Left forelimb (tissue), 1 donor: ENCODE data around the gene KRT5.

Experiments
- DNase-seq: peaks from one replicate; pipeline ENCODE4 v3.0.0-alpha.2; 2018; ENCODE audit warnings: low spot score

The KRT5 gene

DNA sequence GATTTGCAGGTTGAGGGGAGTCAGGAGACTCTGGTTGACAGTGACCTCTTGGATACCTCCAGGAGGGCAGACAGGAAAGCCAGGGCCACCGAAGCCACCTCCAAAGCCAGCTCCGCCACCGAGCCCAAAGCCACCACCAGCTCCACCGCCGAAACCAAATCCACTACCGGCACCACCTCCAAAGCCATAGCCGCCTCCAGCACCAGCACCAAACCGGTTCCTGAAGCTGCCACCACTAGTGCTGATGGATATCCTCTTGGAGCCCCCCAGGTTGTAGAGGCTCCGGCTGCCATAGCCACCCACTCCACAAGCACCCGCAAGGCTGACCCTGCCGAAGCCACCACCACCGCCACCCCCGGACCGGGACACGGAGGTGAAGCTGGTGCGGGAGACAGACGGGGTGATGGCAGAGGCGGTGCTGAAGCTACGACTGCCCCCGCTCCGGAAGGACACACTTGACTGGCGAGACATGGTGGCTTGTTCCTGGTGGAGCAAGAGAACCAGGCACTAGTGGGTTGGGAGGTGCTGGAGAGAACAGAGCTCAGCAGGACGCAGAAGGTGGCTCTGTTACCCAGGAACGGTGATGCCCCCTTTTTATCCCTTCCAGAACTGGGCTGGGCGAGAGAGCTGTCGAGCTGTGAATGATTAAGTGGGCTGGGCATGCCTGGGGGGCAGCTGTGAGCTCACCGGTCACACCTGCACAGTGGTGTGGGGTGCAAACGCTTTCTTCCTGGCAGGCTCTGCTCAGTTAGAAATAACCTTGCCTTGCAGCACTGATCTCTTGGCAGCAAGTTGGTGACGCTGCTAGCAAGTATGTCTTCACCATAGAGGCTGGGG is at the start of gene KRT5:
KRT5 (minus strand) TSS at position 569 of the 837 bp plus-strand sequence; CDS start at position 471, 98 bp downstream.
- peak; percentile 60 for DNase-seq

DNA sequence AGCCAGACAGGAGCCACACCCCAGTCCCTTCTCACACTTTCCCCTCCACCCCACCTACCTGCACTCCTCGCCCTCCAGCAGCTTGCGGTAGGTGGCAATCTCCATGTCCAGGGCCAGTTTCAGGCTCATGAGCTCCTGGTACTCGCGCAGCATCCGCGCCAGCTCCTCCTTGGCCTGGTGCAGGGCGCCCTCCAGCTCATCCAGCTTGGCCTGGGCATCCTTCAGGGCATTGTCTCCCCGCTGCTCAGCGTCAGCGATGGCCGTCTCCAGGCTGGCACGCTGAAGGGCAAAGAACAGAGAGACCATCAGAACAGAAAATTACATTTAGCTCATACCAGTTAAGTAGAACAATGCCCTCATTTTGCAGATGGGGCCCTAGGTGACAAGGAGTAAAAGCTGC is 47.9 kb upstream of the KRT5 start:
- DNase-seq: no peak

DNA sequence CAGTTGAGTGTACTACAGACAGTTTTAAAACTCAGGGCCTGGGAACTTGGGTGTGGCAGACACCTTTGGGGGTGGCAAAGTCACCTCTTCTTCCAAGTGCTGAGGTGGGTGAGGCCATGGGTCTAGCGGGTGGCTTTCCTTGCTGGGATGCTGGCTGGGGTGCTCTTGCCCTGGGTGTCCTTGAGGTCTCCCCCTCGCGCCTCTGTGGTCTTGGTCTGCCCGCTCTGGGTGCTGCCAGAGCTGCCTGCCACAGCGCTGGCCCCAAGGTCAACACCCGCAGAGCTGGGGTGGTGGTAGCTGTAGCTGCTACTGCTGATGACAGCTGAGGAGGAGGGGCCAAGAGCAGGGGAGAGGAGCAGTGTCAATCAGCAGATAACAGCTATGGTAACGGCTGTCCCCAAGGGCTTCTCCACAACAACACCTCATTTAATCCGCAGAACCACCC is 46.7 kb upstream of the KRT5 start:
- no peak for DNase-seq

DNA sequence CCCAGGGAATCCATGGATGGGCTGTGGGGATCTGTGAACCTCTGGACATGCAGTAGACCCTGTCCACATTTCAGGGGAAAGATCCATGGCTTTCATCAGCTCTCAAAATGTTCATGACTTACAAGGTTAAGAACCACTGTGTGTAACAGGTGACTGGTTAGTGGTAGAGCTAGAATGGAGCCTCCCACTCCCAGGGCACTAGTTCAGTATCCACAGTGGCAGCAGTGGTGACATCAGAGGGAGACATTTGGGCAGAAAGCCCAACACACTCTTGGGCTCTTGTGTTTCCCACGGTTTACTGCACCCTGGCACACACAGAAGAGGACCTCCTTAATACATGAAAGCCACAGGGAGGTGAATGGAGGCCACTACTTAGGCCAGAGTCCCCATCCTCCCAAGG is 44.4 kb upstream of the KRT5 start:
- no peak for DNase-seq

DNA sequence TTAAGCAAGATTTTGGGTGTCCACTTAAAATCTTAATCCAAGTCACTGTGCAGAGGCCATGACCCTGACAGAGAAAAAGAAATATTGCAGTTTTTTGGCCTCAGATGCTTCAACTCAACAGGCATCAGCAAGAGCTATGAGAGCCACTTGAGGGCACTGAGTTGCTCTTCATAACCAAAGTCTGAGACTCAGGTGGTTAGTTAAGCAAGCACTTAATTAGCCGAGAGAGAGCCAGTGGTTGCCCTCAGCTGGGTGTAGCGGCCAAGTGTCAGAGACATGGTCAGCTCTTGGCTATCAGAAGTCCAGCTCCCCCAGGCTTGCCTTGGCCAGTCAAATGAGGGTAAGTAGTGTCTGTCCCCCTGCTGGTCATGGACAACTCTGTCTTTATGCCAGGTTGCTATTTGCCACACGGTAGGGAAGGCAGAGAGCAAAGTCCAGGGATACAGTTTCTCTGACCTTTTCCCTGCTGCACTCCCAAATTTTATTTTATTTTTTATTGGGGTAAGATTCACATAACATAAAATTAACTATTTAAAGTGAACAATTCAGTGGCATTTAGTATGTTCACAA is 41.8 kb upstream of the KRT5 start:
- DNase-seq: no peak

DNA sequence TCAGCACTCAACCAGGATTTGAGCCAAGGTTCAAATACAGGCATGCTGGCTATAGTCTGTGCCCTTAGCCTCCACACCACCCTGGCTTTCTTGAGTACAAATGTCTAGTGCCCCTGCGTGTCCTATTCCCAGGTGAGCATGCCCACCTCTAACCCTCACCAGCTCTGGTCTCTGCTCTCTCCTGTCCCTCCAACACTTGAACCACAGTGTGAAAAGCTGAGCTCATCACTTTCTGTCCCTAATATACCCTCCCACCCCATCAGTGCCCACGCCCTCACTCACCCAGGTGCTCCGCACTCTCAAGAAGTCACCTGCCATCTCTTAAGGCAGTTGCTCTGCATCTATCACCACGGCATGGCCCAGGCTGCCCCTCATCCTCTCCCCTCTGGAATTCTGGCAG is 39.8 kb upstream of the KRT5 start:
- DNase-seq: no peak

DNA sequence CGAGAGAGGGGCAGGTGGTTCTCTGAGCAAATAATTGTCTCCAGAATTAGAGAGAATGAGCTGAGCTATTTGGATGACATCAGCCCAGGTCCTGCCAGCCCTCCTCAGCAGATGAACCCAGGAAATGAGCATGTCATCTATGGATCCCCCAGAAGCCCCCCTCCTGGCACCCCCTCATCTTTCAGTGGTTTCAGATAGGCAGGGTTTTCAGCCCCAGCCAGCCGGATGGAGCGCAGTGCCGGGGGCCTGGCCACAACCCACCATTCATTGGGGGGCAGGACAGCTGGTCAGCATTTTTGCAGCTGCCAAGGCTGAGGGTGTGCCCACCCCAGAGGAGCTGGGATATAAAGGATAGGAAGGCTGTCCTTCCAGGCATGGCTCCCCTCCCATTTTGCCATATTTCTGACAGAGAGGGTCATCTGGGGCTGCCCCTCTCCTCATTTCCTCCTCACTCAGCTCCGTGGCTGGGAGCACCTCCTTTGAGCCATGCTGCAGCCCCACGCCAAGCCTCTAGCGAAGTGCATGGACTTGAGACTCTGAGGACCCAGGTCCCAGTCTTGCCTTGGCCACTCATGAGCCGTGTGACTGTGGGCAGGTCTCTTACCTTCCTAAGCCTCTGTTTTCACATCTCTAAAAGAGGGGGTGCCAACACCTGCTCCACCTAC is 38.7 kb upstream of the KRT5 start:
- no peak for DNase-seq

DNA sequence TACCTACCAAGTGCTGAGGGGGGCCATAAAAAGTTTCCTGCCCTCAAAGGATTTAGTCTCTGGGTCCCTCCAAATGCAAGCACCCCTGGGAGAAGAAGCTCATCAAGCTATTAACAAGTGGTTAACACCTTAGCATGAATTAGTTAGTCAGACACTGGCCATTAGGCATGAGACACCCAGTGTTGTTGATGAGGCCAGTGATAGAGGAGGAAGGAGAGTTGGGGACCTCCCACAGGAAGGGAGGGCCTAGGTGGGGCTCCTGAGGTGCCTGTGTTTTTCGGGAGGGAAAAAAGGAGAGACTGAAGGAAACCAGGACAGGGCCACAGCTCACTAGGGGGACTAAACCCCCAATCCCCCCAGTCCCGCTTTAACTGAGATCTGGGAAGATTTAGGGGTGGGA is 37.3 kb upstream of the KRT5 start:
- no peak for DNase-seq

DNA sequence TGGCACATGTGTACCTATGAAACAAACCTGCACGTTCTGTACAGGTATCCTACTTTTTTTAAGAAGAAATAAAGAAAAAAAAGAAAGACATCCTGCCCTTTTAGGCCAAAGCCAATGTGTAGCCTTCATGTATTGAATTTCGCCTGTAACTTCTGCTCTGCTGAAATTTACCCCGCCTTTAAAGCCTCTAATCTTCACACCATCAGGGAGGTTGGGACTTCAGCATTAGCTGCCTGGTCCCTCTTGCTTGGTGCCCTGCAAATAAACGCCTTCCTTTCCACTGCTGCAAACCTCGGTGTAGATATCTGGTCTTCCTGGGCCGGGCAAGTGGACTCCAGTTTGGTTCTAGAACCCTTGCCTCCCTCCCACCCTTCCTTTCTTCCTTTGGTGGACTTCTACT is 35.4 kb upstream of the KRT5 start:
- no peak for DNase-seq

DNA sequence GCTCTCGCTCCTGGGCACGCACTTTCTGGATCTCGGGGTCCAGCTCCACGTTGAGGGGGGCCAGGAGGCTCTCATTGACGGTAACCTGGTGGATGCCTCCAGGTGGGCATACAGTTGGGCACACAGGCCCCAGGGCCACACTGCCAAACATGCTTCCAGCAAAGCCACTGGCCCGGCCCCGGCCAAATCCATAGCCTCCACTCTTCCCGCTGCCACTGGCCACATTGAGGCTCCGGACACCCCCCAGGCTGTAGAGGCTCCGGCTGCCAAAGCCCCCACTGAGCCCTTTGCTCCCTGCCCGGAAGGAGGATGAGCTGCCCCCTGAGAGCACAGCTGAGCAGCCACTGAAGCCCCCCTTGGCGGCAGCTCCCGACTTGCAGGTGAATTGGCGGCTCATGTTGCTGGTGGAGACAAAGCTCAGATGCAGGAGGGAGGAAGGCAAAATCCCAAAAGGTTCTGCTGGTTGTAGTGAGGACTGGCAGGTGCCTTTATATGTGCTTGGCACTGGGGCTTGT is 32.5 kb upstream of the KRT5 start, which contains the start of gene KRT71:
KRT71 (minus strand) TSS at position 465 of the 515 bp plus-strand sequence; CDS start at position 397, 68 bp downstream.
- no peak for DNase-seq

DNA sequence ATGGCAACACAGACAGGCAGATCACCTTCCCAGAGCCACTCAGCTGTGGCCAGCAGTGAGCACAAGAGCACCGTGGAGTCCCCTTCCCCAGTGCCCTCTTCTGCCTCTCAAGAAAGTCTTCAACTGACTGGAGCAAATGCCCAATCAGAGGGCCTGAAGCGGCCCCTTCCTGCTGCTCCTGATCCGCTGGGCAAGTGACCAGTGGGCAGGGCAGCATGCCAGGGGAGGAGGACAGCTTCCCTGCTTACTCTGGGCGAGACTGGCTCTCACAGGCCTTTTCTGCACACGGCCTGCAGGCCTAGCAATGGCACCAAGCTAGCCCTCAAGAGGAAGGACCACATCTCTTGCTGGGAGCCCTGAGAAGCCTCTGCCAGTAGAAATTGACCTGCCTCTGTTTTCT is 31.9 kb upstream of the KRT5 start:
- no peak for DNase-seq

DNA sequence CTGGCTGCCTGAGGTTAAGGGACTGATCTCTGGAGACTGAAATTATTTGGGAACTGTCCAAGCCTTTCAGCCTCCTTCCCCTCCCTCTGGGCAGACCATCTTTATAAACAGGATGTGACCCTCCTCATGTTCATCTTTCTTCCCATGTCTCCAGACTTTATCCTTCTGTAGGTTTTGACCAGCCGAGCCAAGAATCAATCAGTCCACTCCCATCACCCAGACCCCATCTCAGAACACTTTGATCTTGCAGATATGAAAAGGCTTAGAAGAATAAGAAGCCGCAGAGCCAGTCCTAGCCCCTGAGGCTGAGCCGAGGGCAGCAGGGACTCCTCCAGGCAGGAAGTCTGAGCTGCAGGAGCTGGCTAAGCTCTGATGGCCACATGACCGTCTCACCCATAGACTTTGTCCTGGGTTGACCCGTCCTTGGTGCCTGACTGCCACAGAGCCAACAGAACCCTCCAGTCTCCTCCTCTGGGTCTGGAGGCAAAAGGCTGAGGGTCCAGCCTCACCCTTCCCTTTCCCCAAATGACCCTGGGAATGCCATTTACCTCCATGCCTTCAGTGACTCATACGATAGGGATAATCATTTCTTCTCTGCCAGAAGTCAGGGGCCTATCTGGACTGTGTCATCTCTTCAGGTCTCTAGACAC is 31.1 kb upstream of the KRT5 start:
- no peak for DNase-seq

DNA sequence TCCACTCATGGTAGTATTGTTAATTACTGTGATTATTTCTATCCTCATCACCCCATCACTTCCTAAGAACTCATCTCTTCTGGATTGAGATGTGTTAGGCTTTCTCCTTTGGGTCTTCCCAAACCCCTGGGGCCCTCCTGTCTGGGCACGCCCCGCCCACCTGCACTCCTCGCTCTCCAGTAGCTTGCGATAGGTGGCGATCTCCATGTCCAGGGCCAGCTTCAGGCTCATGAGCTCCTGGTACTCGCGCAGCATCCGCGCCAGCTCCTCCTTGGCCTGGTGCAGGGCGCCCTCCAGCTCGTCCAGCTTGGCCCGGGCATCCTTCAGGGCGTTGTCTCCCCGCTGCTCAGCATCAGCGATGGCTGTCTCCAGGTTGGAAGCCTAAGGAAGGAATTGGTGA is 25.9 kb upstream of the KRT5 start:
- no peak for DNase-seq

DNA sequence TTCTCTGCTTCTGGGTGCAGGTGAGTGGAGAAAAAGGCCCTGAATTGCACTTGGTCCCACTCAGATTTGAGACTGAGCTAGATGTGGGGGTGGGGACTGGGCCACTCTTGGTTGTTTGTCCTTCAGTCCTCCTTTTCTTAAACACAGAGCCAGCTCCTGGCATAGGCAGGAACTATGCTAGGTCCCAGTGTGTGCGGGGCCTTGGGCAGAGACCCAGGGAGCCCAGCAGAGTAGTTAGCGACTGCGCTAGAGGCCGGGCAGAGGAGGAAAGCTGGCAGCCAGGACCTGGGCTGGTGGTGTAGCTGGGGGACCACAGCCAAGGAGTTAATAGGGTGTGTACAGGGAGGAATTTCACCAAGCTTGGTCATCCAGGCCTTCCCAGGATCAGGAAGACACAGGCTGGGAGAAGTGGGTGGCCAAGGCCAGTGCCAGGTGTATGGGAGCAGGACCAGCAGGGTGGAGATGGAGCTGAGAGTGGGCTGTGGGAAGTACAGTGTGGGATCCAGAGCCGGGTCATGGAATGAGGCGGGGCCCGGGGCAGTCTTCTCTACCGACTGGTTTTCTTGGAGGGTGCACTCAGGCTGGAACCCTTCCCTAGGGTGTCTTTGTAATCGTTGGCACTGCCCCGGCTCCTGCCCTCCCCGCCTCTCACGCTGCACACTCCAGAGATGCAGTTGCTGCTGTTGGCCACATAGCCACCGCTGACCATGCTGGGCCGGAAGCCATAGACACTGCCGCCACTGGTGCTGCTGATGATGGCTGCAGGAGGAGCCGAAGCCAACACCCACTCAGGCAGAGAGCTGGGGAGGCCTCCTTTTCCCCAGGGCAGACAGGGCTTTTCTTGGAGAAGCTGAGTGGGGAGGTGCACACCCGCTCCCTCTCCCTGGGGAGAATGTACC is 24.0 kb upstream of the KRT5 start:
- no peak for DNase-seq

DNA sequence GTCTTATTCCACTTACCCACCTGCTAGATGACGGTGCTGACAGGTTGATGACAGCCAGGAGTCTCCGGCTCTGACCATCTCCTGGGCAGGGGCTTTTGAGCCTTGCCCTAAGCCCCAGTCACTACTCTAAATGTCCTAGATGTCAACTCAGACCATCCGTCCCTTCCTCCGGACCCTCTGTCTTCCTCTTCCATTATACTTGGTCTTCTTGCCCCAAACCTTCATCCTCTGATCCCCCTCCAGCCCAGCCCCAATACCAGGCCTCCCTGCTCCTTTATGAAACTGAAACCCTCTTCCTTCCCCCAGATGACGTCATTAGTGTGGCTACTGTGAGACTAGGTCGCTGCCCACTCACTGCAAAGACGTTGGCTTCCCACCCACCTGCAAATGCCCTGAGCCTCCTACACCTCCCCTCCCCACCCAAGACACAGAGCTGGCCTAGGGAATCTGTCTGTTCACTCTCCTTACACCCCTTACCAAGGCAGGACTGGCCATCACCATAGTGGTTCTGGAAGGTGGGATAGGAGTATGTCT is 22.7 kb upstream of the KRT5 start:
- DNase-seq: no peak

DNA sequence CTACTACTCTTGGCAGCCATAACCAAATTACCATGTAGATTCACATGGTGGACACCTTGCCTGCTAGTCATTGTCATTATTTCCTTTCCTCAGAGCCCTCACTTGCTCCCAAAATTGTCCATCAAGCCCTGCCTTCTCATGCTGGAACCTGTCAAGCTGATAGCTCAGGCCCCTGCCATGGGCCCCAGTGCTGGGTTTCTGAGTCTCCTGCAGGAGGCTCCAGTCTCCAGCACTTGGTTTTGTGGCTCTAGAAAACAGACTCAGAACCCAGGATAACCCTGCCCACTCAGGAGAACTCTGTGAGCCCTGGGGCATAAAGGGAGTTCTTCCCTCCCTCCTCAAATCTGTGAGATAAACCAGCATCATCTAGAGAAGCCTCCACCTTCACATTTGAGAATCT is 22.0 kb upstream of the KRT5 start:
- no peak for DNase-seq

DNA sequence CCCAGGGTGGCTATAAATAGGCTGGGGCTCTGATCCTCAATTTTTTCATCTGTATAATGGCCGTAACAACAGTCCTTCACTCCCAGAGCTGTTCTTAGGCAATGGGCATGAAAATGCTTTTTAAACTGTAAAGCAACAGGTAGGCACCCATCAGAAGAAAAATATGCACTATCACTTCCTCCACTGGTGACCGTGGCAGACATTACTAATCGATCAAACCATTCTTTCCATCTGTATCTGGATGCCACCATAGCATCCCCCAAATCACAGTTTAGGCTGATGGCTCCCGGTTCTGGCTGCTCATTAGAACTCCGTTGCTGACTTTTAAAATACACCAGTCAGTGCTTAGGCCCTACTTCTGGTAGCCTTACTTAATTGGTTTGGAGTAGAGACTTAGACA is 21.5 kb upstream of the KRT5 start:
- no peak for DNase-seq

DNA sequence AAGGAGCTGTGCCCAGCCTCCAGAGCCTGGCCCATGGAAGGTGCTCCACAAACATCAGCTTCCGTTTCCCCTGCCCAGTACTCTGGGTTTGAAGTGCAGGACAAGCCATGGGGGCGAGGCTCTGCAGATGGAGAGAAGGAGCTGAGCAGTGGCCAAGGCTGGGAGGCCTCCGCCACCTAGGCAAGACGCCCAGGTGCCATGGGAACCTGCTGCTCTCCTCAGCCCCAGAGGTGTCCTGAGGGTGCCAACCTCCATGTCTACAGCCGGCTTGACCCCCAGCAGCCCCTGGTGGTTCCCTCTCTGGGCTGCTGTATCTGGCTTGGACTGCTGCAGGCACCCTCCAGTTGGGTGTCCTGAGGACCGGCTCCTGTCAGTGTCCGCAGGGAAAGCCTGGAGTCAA is 20.3 kb upstream of the KRT5 start:
- DNase-seq: no peak

DNA sequence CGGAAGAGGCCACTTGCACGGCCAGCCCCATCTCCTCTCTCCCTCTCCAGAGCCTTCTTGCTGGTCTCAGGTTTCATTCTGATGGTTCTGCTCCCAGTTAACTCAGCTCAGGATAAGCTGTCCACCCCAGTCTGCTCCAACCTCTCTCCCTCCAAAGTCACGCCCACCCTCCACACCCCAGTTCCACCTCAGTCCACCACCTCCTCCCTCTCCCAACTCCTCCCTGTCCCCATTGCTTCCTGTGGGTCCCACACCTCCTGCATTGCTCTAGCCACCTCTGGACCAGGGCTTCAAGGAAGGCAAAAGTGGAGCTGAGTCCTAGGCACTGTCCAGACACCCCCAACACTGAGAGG is 19.6 kb upstream of the KRT5 start:
- DNase-seq: no peak

DNA sequence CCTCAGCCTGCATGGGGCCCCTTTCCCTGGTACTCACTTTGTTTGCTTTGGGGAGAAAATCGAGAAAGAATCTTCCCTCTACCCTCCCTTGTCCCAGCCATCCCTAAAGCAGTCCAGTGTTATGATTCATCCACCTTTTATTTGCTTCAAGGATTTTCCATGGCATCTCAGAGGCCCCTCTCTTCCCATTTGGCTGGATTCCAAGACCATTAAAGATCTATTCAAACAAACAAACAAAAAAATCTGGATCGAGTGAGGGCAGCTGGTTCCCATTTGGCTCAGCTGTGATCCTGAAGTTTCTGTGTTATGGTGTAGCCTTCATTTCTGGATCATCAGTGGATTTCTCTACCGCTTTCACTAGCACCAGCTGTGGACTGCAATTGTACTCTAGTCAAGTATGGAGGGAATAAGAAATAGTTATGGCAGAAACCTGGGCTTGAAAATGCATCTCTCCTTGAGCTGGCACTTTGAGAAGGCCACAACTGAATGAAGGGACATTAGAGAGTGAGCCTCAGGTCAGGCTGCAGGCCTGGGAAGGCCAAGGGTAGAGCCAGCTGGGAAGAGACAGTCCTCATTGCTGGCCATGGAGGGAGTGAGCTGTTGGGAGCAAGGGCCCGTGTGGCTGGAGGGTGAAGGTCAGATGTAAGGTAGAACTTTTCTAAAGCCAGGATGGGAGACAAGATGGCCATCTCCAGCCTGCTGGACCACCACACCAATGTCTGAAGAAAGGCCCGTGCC is 19.1 kb upstream of the KRT5 start:
- no peak for DNase-seq
